PFSK-1 (cell line): Measurements from ENCODE around the gene SEMA6A.

Experiments used
- FOXP2 ChIP-seq: optimal IDR thresholded peaks from 2 replicates; pipeline ENCODE3; 2011; ENCODE audit warnings: borderline replicate concordance, control low read depth, inconsistent platforms; ENCODE audit not compliant: insufficient read depth; ENCODE audit errors: extremely low read length, extremely low read depth
- POLR2AphosphoS5 ChIP-seq: IDR thresholded peaks from 2 replicates; pipeline ENCODE4 v1.6.1; 2012; ENCODE audit warnings: low read depth, mild to moderate bottlenecking, control low read depth, low read length, moderate library complexity
- SIN3A ChIP-seq: IDR thresholded peaks from 2 replicates; pipeline ENCODE4 v1.6.1; 2012; ENCODE audit warnings: mild to moderate bottlenecking, low read length, moderate library complexity, borderline replicate concordance; ENCODE audit not compliant: insufficient read depth
- TAF1 ChIP-seq: IDR thresholded peaks from 2 replicates; pipeline ENCODE4 v1.6.1; 2012; ENCODE audit warnings: low read length, control low read depth, borderline replicate concordance; ENCODE audit not compliant: insufficient read depth
- TF ChIP-seq, protein P1 (sequence below), 2 experiments: IDR thresholded peaks; 2 replicates each; pipeline versions ENCODE4 v1.6.1 to v1.8.0; 2011 to 2012; ENCODE audit warnings: low read depth in 2 of 2, low read length in 2 of 2, control low read depth in 1 of 2, inconsistent platforms in 1 of 2, mild to moderate bottlenecking in 1 of 2, moderate library complexity in 1 of 2; ENCODE audit not compliant: insufficient read depth in 1 of 2

The SEMA6A gene

DNA sequence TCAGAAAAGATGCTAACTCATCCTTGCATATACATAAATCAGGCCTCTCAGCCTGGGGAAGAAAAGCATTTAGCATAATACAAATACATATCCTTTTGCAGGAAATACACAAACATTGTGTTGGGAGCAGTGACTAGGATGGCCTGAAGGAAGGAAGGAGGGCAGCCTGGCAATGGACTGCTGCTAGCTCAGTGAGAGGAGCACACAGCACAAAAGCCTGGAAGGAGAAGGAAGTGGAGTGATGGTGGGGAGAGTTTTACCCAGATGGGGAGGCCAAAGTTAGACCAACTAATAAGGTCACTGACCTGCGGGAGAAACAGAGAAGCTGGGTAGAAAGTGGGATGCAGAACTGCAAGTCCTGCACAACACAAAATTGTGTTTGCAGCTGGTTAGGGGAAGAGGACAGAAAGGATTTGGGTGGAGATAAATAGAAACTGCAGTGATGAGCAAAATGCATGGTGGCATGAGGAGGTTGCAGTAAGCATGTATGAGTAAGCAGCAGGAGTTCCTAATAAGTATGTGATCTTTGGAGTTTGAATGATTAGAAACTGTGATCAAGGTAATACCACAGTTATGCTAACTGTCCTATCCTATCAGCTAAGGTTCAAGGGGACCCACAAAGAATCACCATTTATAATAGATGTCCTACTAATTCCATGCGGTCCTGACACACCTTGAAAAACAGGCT lies 39.5 kb downstream of the SEMA6A start:
- TF ChIP-seq TAF1 (no peak), SIN3A (no peak), POLR2AphosphoS5 (no peak), FOXP2 (no peak)
- TF ChIP-seq, protein P1, sequence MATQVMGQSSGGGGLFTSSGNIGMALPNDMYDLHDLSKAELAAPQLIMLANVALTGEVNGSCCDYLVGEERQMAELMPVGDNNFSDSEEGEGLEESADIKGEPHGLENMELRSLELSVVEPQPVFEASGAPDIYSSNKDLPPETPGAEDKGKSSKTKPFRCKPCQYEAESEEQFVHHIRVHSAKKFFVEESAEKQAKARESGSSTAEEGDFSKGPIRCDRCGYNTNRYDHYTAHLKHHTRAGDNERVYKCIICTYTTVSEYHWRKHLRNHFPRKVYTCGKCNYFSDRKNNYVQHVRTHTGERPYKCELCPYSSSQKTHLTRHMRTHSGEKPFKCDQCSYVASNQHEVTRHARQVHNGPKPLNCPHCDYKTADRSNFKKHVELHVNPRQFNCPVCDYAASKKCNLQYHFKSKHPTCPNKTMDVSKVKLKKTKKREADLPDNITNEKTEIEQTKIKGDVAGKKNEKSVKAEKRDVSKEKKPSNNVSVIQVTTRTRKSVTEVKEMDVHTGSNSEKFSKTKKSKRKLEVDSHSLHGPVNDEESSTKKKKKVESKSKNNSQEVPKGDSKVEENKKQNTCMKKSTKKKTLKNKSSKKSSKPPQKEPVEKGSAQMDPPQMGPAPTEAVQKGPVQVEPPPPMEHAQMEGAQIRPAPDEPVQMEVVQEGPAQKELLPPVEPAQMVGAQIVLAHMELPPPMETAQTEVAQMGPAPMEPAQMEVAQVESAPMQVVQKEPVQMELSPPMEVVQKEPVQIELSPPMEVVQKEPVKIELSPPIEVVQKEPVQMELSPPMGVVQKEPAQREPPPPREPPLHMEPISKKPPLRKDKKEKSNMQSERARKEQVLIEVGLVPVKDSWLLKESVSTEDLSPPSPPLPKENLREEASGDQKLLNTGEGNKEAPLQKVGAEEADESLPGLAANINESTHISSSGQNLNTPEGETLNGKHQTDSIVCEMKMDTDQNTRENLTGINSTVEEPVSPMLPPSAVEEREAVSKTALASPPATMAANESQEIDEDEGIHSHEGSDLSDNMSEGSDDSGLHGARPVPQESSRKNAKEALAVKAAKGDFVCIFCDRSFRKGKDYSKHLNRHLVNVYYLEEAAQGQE (IDR thresholded peaks at IDR 0.05; ENCODE audit: insufficient read depth in 1 of 2, low read depth in 2 of 2, low read length in 2 of 2) = no peak

DNA sequence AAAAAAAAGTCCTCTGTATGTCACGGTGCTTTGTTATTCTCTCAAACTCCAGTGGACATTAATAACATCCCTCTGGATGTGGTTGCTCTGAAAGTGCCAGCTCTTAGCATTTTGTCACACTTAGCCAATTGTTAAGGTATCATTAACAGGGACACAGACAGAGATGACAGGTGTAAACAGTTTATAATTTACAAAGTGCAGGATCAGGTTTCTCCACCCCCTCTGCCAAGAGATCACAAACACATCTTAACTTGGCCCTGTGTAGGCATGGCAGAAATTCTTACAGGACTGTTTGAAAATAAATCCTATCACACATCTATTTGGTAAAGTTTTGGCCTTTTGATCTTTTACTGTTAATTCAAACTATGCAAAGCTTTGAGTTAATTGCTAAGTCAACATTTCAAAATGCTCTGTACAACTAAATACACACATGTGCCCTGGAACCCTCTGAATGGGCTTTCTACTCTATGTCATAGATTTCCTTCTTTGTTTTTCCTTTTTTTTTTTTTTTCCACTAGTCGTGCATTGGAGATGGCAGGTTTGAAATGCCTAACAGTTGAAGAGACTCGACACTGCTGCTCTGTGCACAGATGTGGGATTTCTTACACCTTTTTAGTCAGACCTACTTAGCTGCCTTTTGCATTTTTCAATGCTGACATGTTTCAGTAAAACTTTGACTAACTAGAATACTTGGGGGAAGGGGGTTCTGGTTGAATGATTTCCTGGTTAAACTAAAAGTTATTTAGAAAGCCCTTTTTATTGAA lies 41.7 kb downstream of the SEMA6A start:
- TF ChIP-seq SIN3A = no peak
- no peak for TF ChIP-seq POLR2AphosphoS5
- TF ChIP-seq, protein P1 (IDR thresholded peaks at IDR 0.05; ENCODE audit: insufficient read depth in 1 of 2, low read depth in 2 of 2, low read length in 2 of 2) = no peak
- no peak for TF ChIP-seq FOXP2
- no peak for TF ChIP-seq TAF1

DNA sequence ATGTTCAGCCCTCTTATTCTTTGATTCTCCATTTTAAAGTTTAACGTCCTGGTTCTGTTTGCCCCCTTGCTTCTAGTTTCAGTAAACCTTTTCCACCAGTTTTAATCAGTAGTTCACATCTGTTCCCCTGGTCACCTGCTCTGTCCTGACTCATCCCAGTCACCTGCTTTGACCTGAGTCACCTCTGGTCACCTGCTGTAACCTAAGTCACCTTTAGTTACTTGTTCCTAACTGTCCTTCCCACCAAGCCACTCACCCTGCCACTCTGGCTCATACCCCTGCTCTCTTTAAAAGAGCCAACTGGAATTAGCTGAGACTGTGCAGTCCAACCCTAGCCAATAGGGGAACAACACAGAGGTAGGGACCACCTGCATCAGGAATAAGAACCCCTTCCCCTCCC lies 43.0 kb downstream of the SEMA6A start:
- TF ChIP-seq TAF1 (no peak), SIN3A (no peak)
- TF ChIP-seq, protein P1 (IDR thresholded peaks at IDR 0.05; ENCODE audit: insufficient read depth in 1 of 2, low read depth in 2 of 2, low read length in 2 of 2) = no peak

- TF ChIP-seq SIN3A (no peak), TAF1 (no peak), FOXP2 (no peak), POLR2AphosphoS5 (no peak)
- TF ChIP-seq, protein P1 (IDR thresholded peaks at IDR 0.05; ENCODE audit: insufficient read depth in 1 of 2, low read depth in 2 of 2, low read length in 2 of 2) = no peak
These were observed 43.5 kb downstream of the SEMA6A start for GRCh38 chr5:116531117-116531516.

- no peak for TF ChIP-seq TAF1
- no peak for TF ChIP-seq FOXP2
- TF ChIP-seq, protein P1 (IDR thresholded peaks at IDR 0.05; ENCODE audit: insufficient read depth in 1 of 2, low read depth in 2 of 2, low read length in 2 of 2) = no peak
These were observed 44.3 kb downstream of the SEMA6A start for GRCh38 chr5:116530276-116530675.
